ENCODE measurements around the gene BCKDHB. TPM values are rescaled to one million over a fixed set of nuclear protein-coding genes. Genes with fewer than 3 reads are reported as not detected.

The BCKDHB gene
- total and polyA plus RNA-seq, 2 donors (not counting 1 experiment from before 2014, with no cell fraction given) = 9.6 to 20.1 TPM

GRCh38 chr6:80227545-80228105 is 121.2 kb downstream of the BCKDHB start:
- no peaks in the 10 kb centered on the region for H3K4me1 ChIP-seq (ENCODE audit: control insufficient read depth in 2 of 2, insufficient read depth in 2 of 2, low read length in 2 of 2)
- H3K4me3 ChIP-seq (ENCODE audit: control extremely low read depth in 1 of 5, extremely low read depth in 1 of 5, insufficient read depth in 1 of 5, low read depth in 2 of 5, low read length in 4 of 5) = no peak overlapping the region
- no peaks in the 10 kb centered on the region for H3K79me2 ChIP-seq (ENCODE audit: control insufficient read depth, insufficient read depth, low read length)
- ChIA-PET CTCF (no interaction called here), POLR2A (no interaction called here)
- DNase-seq (no peak), ATAC-seq (ENCODE audit: low read depth) (no peak)
- peaks cover 0 to 3% of the 10 kb centered on the region in 2 experiments for H3K36me3 ChIP-seq (replicated peaks in 1 of 2; ENCODE audit: control extremely low read depth in 1 of 2, control insufficient read depth in 1 of 2, extremely low read depth in 1 of 2, insufficient read depth in 2 of 2, low read length in 1 of 2)
- H3K4me2 ChIP-seq (replicated peaks; ENCODE audit: low read depth, low read length, poor library complexity, severe bottlenecking) = no peak overlapping the region
- TF ChIP-seq CTCF (IDR thresholded peaks at IDR 0.05) (no peak), EZH2 (IDR thresholded peaks at IDR 0.05; ENCODE audit: borderline replicate concordance, insufficient read depth, low read depth, low read length, poor library complexity, severe bottlenecking) (no peak)
- no peaks in the 10 kb centered on the region for H3K27me3 ChIP-seq (replicated peaks in 1 of 4; ENCODE audit: control extremely low read depth in 1 of 4, control insufficient read depth in 3 of 4, insufficient read depth in 4 of 4, low read length in 3 of 4)
- Mint-ChIP-seq H3K9me3 (ENCODE audit: insufficient read depth) (no peaks in the 10 kb centered on the region), H3K4me3 (no peak overlapping the region), H3K27me3 (no peaks in the 10 kb centered on the region), H3K4me1 (no peaks in the 10 kb centered on the region), H3K27ac (no peak overlapping the region)
- no peaks in the 10 kb centered on the region for H4K20me1 ChIP-seq (ENCODE audit: control insufficient read depth, insufficient read depth, low read length, poor library complexity, severe bottlenecking)
- no peak overlapping the region for H3K9ac ChIP-seq (ENCODE audit: low read length)
- no peak overlapping the region for H2AFZ ChIP-seq (ENCODE audit: insufficient read depth, low read depth, low read length, poor library complexity, severe bottlenecking)
- 100% methylated on average over 1 of the region's 2 CpGs for WGBS (ENCODE audit: insufficient coverage)
- intact Hi-C loops (cut with micrococcal nuclease) = no loop called here
- no peak overlapping the region for H3K27ac ChIP-seq (ENCODE audit: low read length in 2 of 2)
- no peaks in the 10 kb centered on the region for H3K9me3 ChIP-seq (ENCODE audit: control extremely low read depth in 1 of 3, control insufficient read depth in 2 of 3, insufficient read depth in 1 of 3, low read length in 2 of 3)

GRCh38 chr6:80233262-80233661 is 126.8 kb downstream of the BCKDHB start:
- intact Hi-C loops (cut with micrococcal nuclease) = no loop called here

More at GRCh38 chr6:80233262-80233661, 126.8 kb downstream of the BCKDHB start:
- no peak for TF ChIP-seq EZH2 (IDR thresholded peaks at IDR 0.05; ENCODE audit: borderline replicate concordance, insufficient read depth, low read depth, low read length, poor library complexity, severe bottlenecking)
- no peak for TF ChIP-seq CTCF (IDR thresholded peaks at IDR 0.05)
- Histone ChIP-seq H3K27me3 (replicated peaks in 1 of 4; ENCODE audit: control extremely low read depth in 1 of 4, control insufficient read depth in 3 of 4, insufficient read depth in 4 of 4, low read length in 3 of 4) (no peaks in the 10 kb centered on the region), H3K4me2 (replicated peaks; ENCODE audit: low read depth, low read length, poor library complexity, severe bottlenecking) (no peak overlapping the region), H3K27ac (ENCODE audit: low read length in 2 of 2) (no peak overlapping the region), H3K4me3 (ENCODE audit: control extremely low read depth in 1 of 5, extremely low read depth in 1 of 5, insufficient read depth in 1 of 5, low read depth in 2 of 5, low read length in 4 of 5) (no peak overlapping the region), H3K36me3 (replicated peaks in 1 of 2; ENCODE audit: control extremely low read depth in 1 of 2, control insufficient read depth in 1 of 2, extremely low read depth in 1 of 2, insufficient read depth in 2 of 2, low read length in 1 of 2) (no peaks in the 10 kb centered on the region), H4K20me1 (ENCODE audit: control insufficient read depth, insufficient read depth, low read length, poor library complexity, severe bottlenecking) (no peaks in the 10 kb centered on the region), H3K79me2 (ENCODE audit: control insufficient read depth, insufficient read depth, low read length) (no peaks in the 10 kb centered on the region), H3K9me3 (ENCODE audit: control extremely low read depth in 1 of 3, control insufficient read depth in 2 of 3, insufficient read depth in 1 of 3, low read length in 2 of 3) (peaks cover 0 to 3% (median 0%) of the 10 kb centered on the region in 3 donors), H3K9ac (ENCODE audit: low read length) (no peak overlapping the region), H3K4me1 (ENCODE audit: control insufficient read depth in 2 of 2, insufficient read depth in 2 of 2, low read length in 2 of 2) (no peaks in the 10 kb centered on the region), H2AFZ (ENCODE audit: insufficient read depth, low read depth, low read length, poor library complexity, severe bottlenecking) (no peak overlapping the region)
- POLR2A ChIA-PET = no interaction called here
- Mint-ChIP-seq H3K27ac (no peak overlapping the region), H3K27me3 (no peaks in the 10 kb centered on the region), H3K4me3 (no peak overlapping the region), H3K9me3 (ENCODE audit: insufficient read depth) (no peaks in the 10 kb centered on the region), H3K4me1 (no peaks in the 10 kb centered on the region)
- CTCF ChIA-PET = no interaction called here
- no CpG with 5 or more reads among the region's 1 CpG for WGBS (ENCODE audit: insufficient coverage)
- DNase-seq (no peak), ATAC-seq (ENCODE audit: low read depth) (no peak)

All from B cell (primary cell).